Jurkat, Clone E6-1 (cell line): ENCODE results near the gene RBM22.

Source experiments
- DNase-seq: peaks from one replicate; pipeline ENCODE4 v3.0.0-alpha.2; 2011; ENCODE audit warnings: low read depth, low spot score
- H3K4me3 ChIP-seq: 2 replicates; pipeline ENCODE4 v1.5.1; 2011; ENCODE audit warnings: mild to moderate bottlenecking, low read length, control low read depth, moderate library complexity

Gene RBM22

DNA sequence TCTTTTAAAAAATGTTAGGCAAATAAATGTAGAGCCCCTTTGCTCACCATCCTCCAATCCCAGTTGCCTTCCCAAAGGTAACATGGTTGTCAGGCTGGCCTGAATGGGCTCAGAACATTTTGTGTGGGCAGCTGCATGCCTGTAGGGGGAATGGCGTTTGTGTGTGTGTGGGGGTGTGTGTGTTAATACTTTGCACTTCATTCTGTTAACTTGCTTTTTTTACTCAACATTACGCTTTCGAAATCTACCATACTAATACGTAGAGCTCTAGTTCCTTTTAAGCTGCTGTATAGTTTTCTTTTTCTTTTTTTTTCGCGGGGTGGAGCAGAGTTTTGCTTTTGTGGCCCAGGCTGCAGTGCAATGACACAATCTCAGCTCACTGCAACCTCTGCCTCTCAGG, 25.8 kb downstream of the RBM22 start:
- H3K4me3 ChIP-seq = no peak overlapping the region
- DNase-seq = no peak

DNA sequence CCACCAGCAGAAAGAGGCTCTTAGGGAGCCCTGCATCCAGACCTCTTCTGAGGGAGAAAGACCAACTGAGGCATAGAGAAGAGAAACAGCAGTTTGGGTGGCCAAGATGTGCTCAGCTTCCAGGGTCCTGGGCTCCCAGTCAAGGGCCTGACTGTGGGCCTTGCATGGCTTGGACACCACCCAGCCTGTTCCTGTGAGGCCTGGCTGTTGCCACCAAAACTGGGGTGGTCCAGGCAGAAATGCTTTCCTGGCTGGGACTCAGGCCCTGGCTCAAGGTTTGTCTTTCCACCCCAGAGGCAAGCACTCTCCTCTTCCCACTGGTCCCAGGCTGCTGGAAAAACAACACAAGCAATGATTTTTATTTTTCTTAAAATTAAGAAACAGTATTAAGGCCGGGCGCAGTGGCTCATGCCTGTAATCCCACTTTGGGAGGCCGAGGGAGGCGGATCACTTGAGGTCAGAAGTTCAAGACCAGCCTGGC, 26.5 kb downstream of the RBM22 start:
- H3K4me3 ChIP-seq = no peak overlapping the region
- no peak for DNase-seq

DNA sequence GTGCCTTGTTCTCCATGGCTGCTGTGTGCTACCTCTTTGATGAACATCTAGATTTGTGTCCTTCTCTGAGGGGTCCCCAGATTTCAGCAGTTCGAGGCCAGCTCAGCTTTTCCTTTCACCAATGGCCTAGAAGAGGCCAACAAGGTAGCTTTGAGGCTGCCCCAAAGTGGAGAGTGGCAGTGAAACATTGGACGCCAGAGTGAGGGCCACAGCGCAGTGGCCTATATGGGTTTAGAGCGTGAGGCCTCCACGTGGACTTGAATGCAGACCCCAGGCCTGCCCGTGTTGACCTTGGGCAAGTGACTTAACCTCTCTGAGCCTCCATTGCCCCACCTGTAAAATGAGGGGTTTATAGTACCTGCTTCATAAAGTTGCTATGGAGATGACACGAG, 28.0 kb downstream of the RBM22 start:
- no peak for DNase-seq
- peak overlapping the region; percentile 55 for H3K4me3 ChIP-seq

DNA sequence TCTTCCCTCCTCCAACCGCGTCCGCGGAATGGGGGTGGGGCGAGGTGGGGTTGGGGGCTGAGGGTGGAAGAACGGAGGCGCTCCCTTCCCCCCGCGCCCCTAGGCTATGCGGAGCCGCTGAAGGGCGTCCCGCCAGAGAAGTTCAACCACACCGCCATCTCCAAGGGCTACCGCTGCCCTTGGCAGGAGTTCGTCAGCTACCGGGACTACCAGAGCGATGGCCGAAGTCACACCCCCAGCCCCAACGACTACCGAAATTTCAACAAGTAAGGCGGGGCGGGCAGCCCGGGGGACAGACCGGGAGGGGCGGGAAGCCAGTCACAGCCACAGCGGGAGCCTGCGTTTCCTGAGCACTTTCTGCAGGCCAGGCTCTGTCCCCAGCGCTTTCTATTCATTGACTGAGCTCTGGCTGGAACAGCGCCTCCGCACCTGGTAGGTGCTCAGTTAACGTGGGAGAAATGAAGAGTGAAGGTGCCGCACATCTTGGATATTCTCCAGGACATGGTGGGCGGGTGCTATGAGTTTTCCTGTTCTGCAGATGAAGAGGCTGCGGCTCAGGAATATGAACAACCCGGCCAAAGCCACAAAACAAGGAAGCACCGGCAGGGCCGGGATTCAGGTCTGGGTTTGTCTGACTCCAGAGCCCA, 28.5 kb downstream of the RBM22 start:
- no peak for DNase-seq
- peak overlapping the region; percentile 55 for H3K4me3 ChIP-seq

DNA sequence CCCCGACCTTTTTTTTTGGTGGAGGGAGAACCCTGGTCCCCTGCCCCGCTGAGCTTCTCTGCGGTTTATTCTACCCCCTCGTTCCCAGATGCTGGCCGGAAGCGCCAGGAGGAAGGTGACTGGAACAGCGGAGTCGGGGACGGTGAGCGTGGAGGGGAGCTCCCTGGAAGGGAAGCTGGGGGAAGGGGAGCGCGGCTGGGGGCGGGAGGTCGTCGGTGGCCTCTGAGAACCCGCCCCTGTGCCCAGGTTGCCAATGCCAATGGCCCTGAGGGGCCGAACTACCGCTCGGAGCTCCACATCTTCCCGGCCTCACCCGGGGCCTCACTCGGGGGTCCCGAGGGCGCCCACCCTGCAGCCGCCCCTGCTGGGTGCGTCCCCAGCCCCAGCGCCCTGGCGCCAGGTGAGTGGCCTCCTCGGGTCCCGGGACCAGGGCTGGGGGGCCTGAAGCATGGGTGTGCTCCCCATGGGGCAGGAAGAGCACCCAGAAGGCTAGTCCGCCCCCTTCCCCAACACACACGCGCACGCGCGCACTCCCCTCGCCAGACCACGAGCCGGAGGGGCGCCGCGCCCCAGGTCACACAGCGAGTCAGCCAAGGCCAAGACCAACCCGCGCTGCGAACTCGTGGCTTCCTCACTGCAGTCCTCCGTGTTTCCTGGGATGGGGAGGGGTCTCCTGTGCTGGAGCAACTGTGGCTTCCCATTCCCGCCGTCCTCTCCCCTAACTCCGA, 29.2 kb downstream of the RBM22 start:
- no peak for DNase-seq
- peak overlapping the region; percentile 55 for H3K4me3 ChIP-seq

DNA sequence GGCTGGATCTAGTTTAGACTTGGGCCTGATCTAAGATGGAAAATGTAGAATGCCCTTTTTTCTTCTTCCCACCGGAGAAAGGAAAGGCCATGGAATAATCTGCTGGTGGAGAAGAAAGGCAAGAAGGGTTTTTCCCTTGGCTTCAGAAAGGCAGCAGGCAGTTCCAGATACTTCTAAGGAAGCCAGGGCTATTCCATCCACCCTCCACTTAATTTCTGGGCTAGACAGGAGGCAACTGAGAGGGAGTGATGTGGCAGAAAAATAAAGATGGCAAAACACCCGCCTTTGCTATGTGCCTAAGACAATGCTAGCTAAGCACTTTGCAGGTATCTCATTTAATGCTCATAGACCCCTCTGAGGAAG, 29.9 kb downstream of the RBM22 start:
- H3K4me3 ChIP-seq = no peak overlapping the region
- DNase-seq = no peak

DNA sequence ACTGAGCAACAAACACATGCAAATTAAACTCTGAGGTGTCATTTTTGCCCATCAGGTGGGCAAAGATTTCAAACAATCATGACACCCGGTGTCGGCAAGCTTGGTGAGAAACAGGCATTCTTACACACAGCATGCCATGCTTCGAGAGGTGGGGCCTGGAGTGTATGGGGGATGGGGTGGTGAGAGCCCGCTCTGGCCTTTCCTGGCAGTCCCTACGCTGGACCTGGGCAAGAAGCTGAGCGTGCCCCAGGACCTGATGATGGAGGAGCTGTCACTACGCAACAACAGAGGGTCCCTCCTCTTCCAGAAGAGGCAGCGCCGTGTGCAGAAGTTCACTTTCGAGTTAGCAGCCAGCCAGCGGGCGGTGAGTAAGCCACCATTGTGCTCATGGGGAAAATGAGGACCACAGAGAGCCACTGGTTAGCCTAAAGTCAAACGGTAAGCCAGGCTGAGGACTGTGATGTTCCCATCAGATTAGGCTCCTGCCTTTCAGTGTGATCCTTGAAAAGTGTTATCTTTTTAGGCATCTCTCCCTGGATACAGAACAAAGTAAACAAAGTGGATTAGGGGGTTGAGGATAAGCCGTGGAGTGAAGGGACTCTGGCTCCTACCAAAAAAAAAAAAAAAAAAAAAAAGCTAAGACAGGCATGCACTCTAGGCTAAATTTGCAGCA, 30.5 kb downstream of the RBM22 start:
- H3K4me3 ChIP-seq = no peak overlapping the region
- DNase-seq = no peak

DNA sequence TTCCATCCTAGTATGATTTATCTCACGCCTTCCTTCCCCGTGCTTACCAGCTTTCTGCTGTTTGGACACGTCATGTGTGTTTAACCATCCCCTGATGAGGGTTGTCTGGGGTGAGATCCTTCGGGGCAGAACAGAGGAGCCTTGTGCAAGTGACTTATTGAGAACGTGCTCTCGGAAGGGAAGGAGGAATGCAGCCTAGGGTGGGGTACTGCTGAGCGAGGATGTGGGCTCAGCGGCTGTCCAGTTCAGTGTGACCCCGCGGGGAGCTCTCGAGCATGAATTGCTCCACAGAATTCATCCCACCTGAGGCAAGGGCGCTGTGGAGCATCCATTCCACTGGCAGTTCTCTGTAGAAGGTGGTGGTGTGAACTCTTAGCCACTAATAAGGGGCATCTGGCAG, 35.8 kb downstream of the RBM22 start:
- H3K4me3 ChIP-seq = no peak overlapping the region
- no peak for DNase-seq

DNA sequence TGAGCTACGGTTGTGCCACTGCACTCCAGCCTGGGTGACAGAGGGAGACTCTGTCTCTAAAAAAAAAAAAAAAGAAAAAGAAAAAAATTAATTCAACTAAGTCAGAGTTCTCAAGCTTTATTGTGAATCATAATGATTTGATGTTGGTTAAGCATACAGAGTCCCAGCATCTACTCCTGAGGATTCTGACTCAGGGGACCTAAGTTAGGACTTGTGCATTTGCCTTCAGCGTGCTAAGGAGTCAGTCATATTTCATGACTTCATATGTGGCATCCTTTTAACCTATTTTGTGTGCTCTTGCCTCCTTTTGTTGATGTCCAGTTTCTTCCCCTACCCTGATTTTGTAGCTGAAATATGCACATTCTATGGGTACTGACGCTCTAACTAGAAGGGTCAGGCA, 36.9 kb downstream of the RBM22 start:
- no peak for DNase-seq
- H3K4me3 ChIP-seq = no peak overlapping the region

DNA sequence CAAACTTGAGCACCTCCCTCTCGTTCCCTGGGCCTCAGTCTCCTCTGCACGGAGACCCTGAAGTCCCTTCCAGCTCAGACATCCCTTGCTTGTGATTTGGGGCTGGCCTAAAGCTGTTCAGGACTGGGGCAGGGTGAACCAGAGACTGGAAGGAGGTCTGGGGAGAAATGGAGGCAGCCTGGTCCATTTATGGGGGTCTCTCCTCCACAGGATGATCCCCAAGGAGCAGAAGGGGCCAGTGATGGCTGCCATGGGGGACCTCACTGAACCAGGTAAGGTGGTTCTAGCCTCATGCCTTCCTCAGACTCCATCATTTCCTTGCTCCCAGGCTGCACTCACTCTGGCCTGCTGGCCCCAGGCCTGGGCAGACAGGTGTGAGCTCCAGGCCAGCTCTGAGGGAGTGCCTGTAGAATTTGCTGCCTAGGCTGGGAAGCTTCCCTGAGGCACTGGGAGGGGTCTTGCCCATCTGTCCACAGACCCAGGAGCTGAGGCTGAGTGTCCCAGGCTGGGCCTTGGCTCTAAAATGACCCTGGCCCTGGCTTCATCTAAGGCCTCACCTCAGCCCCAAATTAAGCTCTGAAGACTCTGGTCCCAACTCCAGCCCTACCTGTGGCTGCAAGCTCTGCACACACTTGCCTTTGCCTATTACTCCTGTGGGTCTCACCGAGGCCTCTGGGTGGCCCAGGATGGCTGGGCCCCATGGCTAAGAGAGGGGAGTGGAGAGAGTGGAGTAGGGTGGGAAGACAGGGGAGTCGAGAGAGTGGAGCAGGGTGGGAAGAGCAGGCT, 37.9 kb downstream of the RBM22 start:
- no peak for DNase-seq
- H3K4me3 ChIP-seq = no peak overlapping the region

DNA sequence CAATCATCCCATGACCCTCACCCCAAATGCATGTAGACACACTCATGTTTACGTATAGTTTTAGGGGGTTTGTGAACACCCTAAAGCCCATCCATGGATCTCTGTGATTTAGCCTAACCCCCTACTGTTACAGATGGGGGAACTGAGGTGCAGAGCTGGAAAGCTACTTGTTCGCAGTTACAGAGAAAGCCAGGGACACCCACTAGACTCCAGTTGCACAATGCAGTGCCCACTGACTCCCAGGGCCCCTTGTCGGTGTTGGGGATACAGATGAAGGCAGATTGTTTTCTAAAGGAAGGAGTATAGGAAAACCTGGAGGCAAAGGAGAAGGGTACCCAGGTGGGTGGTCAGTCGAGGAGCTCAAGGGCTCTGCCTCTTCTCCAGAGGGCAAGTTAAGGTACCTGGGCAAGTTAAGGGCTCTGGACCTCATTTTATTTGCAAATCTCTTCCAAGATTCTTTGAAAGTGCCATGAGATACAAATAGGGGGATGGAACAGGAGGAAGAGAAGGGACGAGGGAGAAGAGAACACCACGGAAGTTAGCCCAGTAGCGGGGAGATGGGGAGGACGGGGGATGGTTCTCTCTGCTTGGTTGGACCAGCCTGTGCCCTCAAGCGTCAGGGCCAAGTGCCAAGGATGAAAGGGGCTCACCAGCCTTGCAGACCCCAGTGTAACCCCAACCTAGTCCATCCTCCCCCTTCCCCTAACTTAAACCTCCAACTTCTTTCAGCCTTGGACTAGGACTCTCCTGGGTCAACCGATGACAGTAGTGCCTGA, 38.9 kb downstream of the RBM22 start:
- no peak overlapping the region for H3K4me3 ChIP-seq
- DNase-seq = no peak

DNA sequence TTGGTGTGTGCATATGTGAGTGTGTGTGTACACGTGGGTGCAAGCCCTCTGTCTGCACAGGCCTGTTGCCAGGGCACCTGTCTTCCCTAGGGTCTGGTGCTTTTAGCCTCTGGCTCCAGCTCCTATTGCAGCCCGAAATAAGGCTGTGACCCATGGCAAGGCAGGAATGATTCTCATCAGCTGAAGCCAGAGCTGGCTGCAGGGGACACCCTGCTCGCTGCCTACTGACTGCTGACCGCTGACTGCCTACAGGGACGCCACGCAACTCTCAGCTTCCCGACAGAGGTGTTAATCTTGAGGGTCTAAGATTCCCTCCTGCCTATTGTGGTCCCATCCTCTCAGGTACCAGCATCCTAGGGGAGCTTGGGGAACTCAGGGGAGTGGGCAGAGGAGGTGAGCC, 39.8 kb downstream of the RBM22 start, which contains the start of gene MYOZ3:
MYOZ3 (plus strand) TSS at position 166 of the 400 bp plus-strand sequence. CDS start 1,691 bp downstream, outside the sequence.
- H3K4me3 ChIP-seq = no peak within 1 kb of the TSS
- DNase-seq = no peak

DNA sequence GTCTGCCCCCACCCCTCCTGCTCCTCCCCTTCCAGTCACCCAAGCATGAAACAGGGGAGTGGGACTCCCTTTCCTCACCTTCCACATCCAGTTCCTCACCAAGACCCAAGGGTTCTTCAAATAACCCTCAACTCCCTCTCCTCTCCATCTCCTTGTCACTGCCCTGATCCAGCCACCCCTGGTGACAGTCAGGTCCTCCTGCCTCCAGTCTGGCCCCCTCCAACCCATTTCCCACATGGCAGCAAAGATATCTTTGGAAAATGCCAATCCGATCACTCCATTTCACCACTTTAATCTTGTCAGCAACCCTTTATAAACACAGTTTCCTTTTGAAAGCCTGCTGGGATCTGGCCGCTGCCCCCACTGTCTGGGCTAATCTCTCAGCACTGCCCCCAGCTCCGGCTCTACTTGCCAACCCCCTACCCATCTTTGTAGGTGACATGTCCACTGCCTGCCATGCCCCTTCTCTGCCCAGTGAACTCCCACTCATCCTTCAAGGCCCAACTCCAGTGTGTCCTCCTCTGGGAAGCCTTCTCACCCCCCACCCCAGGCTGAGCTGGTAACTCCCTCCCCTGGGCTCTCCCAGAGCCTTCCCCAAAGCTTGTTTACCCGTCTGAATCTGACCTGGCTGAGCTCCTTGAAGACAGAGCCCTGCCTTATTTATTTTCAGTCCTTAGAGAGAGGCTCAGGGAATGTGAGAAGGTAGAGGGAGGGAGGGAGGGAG, 40.6 kb downstream of the RBM22 start:
- no peak overlapping the region for H3K4me3 ChIP-seq
- no peak for DNase-seq

DNA sequence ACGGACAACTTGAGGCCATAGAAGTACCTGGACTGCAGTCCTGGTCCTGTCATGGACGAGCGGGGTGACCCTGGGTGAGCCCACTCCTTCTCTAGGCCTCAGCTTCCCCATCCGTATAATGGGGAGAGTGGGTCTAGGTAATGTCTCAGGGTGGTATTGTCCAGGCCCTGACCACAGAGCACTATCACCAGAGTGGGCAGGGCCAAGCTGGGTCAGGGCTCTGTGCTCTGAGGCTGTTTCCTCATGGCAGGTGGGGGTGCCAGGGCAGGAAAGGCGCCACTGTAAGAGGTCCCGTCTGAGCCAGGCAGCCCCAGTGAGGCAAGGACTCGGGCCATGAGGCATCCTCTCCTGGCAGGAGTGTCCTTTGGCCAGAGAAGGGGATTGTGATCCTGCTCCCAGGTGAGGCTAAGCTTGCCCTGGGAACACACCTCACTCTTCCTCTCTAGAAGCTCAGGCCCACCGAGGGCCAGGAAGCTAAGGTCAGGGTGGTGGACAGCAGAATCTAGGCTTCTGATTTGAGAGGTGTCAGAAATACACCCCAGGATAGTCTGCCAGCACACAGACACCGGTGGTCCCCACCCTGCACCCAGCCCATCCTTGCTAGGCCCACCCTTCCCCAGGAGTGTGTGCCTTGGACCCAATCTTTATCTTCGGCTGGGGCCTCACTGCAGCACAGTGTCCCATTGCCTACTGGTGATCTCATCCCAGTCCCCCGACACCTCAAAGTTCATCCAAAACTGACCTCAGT, 41.3 kb downstream of the RBM22 start:
- no peak overlapping the region for H3K4me3 ChIP-seq
- DNase-seq = no peak

DNA sequence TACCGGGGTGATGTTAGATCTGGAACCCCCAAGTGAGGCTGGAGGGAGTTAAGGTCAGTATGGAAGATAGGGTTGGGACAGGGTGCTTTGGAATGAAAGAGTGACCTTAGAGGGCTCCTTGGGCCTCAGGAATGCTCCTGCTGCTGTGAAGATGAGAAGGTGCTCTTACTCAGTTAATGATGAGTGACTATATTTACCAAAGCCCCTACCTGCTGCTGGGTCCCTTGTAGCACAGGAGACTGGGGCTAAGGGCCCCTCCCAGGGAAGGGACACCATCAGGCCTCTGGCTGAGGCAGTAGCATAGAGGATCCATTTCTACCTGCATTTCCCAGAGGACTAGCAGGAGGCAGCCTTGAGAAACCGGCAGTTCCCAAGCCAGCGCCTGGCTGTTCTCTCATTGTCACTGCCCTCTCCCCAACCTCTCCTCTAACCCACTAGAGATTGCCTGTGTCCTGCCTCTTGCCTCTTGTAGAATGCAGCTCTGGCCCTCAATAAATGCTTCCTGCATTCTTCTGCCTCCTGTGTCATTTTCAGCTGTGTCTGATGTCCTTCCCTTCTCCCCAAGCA, 42.1 kb downstream of the RBM22 start:
- DNase-seq = no peak
- H3K4me3 ChIP-seq = no peak overlapping the region

DNA sequence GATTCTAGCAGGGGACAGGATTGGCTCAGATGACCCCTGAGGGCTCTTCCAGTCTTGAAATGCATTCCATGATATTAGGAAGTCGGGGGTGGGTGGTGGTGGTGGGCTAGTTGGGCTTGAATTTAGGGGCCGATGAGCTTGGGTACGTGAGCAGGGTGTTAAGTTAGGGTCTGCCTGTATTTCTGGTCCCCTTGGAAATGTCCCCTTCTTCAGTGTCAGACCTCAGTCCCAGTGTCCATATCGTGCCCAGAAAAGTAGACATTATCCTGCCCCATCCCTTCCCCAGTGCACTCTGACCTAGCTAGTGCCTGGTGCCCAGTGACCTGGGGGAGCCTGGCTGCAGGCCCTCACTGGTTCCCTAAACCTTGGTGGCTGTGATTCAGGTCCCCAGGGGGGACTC, 42.7 kb downstream of the RBM22 start:
- no peak overlapping the region for H3K4me3 ChIP-seq
- no peak for DNase-seq
